ENCODE measurements around the gene PDSS2. TPM values are rescaled to one million over a fixed set of nuclear protein-coding genes. Genes with fewer than 3 reads are reported as not detected.

Gene PDSS2
- total RNA-seq, 1 donor from 2014 or later, result 6.6 TPM

DNA sequence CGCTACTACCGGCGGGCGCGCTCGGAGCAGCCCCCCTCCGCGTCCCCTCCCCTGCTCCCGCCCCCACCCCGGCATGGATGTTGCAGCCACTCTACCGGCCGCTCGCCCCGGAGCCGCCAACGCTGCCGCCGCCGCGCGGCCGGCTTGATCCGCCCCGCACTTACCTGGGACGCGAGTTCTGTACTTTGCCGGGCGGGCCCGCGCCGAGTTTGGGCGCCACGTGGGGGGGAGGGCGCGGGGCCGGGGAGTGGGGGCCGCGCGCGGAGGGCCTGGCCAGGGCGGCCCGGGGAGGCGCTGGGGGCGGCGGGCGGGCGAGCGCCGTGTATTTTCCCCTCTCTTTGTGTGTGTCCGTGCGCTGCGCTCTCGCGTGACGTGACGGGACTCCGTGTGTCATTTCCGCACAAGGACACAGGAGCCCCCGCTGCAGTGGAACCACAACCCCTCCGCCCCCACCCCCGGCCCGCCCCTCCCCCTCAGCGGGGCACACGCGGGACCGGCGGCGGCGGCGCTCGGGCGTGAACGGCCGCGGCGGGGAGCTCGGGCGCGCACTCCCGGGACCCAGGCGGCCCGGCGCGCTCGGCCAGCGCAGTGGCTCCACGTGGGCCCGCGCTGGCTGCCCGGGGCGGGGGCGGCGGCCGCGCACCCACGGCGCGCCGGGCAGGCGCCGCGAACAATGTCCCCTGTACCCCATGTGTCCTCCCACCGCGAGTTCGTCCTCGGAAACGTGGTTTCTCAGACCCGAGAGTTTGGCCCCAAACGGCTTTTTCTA lies 344.3 kb downstream of the PDSS2 start, which contains the start of gene BEND3:
Gene BEND3, minus strand, starts transcription at position 590 of the 769 bp plus-strand sequence. CDS start 16,230 bp downstream, outside the sequence.
- DNase-seq, result peak; percentile 50

DNA sequence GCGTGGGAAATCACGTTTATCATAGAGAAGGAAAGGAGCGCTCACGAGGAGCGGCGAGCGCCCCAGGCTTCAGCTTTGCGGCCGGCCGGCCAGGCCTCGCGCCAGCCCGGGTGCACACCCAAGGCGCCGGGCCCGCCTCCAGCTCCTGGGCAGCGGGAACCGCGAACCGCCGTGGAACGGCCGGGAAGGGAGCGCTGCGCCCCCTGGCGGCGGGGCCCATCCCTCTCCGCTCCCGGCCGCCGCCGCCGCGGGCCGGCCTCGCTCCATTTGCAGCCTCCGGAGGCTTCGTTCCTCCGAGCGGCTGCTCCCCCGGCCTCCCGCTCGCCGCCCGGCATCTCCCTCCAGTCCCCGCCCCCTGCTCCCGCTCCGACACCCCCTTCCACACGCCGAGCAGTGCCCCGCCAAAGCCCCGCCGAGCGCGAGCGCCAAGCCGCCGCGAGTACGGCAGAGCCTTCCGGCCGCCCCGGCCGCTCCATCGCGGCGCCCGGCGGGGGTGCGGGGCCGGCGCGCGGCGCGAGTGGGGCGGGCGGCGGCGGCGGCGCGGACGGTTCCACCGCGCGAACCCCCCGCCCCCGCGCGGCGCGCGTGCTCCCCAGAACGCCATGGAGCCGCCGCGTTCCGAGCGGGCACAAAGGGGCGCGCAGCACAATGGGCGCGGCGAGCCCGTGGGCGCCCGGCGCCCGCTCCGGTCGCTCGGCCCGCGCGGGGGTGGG lies 345.0 kb downstream of the PDSS2 start:
- peak; percentile 88 for DNase-seq

DNA sequence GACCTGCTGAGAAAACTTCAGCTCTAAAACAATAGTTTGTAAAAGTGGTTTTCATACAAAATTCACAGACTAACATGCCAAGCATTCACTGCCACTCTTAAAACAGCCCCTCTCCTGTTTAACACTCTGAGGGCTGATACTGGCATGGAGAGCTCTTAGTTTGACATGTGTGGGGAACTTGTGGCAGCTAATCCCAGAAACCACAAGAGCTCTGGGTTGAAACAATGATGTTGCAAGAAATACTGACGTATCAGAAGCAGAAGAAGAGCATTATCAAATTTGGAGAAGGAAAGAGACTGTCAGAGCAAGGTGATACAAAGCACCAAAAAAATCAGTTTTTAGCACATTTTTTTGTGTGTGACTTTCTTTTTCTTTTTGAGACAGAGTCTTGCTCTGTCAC lies 349.2 kb downstream of the PDSS2 start:
- no peak for DNase-seq

DNA sequence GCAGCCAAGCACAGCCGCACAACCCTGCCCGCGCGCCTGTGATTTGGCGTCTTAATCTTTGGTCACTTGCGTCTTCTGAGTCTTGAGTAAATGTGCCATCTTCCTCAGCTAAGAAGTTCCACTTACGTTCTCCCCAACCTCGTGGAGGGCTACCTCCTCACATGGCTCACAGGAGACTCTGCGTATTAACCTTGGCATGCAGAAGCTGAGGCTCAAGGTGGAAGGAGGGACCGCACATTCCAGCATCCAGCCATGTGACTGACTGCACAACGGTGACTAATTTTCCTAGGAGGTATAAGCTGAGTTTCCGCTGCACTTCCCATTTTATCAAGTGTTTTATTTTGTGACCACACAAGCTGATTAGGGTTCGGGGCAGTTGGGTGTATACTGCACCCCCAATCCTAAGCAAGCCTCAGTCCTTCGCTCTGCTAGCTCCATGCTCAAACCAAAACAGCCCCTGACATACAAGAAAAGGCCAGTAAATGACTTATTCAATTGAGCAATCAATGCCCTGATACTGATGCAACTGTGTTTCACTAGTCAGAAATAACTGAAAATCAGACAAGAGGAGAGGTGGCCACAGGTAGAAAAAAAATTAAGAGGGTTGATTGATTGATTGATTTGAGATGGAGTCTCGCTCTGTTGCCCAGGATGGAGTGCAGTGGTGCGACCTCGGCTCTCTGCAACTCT lies 351.0 kb downstream of the PDSS2 start:
- no peak for DNase-seq

DNA sequence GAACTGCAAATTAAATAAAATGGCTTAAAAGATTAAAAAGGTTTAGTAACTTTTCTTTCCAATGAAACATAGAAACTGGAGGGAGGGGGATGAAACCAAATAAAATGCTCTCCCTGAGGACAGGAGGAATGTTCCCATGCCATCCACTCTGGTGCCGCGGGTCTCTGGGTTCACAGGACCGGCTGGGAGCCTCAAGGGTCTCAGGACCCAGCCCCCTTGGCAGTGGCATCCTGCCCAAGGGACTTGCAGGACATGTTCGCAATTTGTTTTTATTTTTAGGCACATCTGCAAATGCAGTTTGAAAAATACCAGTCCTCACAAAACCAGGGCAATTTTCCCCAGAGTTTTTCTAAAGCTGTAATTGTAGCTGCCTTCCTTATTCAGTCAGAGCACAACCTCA lies 351.6 kb downstream of the PDSS2 start:
- DNase-seq, result no peak

DNA sequence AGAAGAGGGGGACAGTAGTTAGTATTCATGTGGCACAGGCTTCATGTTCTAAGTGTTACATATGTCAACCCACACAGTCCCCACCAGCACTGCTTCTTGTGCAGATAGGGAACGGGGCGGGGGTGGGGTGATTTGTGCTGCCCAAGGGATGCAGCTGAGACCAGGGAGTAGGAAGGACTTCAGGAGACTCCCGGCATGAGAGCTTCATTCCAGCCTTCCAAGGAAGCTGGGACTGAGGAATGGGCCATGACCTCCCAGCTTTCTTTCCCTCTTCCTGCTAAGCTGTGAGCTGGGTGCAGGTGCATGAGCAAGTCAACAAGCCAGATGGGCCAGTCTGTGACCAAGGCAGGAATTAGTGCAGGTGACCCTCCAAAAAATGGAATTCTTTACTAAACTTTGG lies 353.2 kb downstream of the PDSS2 start:
- DNase-seq, result peak; percentile 6

DNA sequence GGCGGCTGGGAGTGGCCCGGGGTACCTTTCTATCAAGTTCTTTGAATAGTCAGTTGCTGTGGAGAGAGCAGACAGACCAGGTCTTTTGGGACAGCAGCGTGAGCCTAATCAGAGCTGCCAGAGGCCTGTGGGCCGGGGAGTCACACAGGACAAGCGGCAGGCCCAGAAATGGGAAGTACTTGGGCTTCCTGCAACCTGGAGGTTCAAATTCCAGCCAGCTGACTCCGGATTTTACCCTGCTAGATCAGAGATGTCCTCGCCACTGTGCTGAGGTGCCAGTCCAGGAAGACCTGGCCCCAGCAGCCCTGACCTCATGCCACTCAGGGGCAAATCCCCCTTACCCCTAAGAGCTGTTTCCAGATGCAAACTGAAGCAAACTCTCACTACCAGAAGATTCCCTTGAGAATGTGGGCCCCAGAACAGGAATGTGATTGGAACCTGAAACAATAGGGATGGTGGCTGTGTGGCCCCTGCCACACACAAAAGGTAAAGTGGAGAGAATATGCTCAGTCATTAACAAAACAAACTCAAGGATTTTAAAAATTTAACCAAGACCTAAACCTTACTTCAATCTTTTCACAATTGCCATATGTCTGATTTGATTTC lies 353.8 kb downstream of the PDSS2 start:
- DNase-seq, result peak; percentile 55

DNA sequence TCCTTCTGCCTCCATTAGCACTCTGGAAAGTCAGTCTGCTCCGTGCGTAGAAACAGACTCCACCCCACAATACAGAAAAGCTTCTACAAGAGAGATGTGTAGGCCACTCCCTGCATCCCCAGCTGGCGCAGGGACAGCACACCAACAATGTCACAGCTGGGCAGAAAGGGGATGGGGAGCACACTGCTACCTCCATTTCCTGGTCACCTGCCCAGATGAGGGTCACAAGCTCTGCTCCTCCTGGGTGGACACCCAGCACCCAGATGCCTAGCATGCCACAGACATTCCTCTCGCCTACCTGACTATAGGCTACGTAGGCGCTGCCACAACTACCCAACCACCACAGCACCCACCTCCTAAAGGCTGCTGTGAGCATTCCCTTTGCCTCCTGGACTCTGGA lies 356.3 kb downstream of the PDSS2 start:
- DNase-seq, result no peak

Other genes starting within 250 kb of the PDSS2 start
- 0.42 and 1.0 TPM in 2 replicates for gene SOBP, start 30.6 kb upstream of the PDSS2 start, total RNA-seq

Measured in dermis blood vessel endothelial cell (primary cell).